GM19467 (cell line): ENCODE measurements around the gene CNN2.

Experiments used
- ATAC-seq: cut with Tn5 transposase; IDR thresholded peaks from one replicate; pipeline ENCODE4 v1.9.1; 2021; ENCODE audit warnings: mild to moderate bottlenecking, moderate library complexity; ENCODE audit not compliant: unreplicated experiment

CNN2 gene

GRCh38 chr19:1026783-1027649 is 608 bp downstream of the CNN2 start:
- peak; percentile 25 for ATAC-seq

GRCh38 chr19:1027650-1028061 is 1.2 kb downstream of the CNN2 start:
- no peak for ATAC-seq

- ATAC-seq = no peak
Measured at GRCh38 chr19:1028062-1028926, 1.9 kb downstream of the CNN2 start.

GRCh38 chr19:1032264-1032867 is 6.0 kb downstream of the CNN2 start:
- no peak for ATAC-seq

- no peak for ATAC-seq
Measured at GRCh38 chr19:1035998-1036621, 9.7 kb downstream of the CNN2 start.

- ATAC-seq = no peak
Measured at GRCh38 chr19:1037621-1038064, 11.2 kb downstream of the CNN2 start.

- no peak for ATAC-seq
Measured at GRCh38 chr19:1038978-1039645, 12.7 kb downstream of the CNN2 start.

- peak; percentile 72 for ATAC-seq
Measured at GRCh38 chr19:1039646-1040475, 13.5 kb downstream of the CNN2 start, which contains the start of gene ABCA7. Gene ABCA7, plus strand, starts transcription at chr19:1040107. Its CDS starts 1,255 bp downstream, at chr19:1041362.

- no peak for ATAC-seq
Measured at GRCh38 chr19:1040476-1041271, 14.3 kb downstream of the CNN2 start.

GRCh38 chr19:1041272-1041834 is 14.9 kb downstream of the CNN2 start:
- ATAC-seq = no peak

GRCh38 chr19:1041835-1042685 is 15.7 kb downstream of the CNN2 start:
- ATAC-seq = no peak

GRCh38 chr19:1042689-1043511 is 16.5 kb downstream of the CNN2 start:
- ATAC-seq = no peak

GRCh38 chr19:1045247-1045603 is 18.8 kb downstream of the CNN2 start:
- no peak for ATAC-seq

- ATAC-seq = no peak
Measured at GRCh38 chr19:1046117-1046626, 19.8 kb downstream of the CNN2 start.

- ATAC-seq = no peak
Measured at GRCh38 chr19:1046836-1047695, 20.7 kb downstream of the CNN2 start.
